Stimulated activated CD8-positive, alpha-beta memory T cell treated with anti-CD3 and anti-CD28 coated beads, Interleukin-12 subunit alpha, Interleukin-12 subunit beta, amount 100 ng/mL, for 4 hours (primary cell): Measurements from ENCODE around the gene AUTS2.

Experiments
- DNase-seq: peaks from one replicate; pipeline ENCODE4 v3.0.0-alpha.2; 2020; ENCODE audit warnings: low read depth

The AUTS2 gene

GRCh38 chr7:69992938-69993337, 394.7 kb downstream of the AUTS2 start:
- DNase-seq, result no peak

DNA sequence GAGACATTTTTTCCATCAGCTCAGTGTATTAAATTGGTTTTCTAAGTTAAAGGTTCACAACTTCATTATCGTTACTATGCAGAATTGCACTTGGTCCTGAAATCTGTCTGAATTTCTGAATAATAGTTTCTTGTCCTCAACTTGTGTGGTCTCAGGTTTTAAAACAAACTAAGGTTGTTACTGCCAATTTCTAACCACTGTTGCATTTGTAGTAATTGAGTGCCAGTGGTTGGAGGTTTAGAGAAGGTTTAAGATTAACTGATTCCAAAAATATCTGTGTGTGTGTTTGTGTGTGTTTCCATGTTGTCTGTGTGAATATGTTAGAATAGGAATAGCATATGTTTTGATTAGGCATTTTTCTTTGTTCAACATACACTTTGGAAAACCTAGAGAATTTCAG, 395.9 kb downstream of the AUTS2 start:
- DNase-seq, result no peak

GRCh38 chr7:69994886-69995542, 396.7 kb downstream of the AUTS2 start:
- no peak for DNase-seq

DNA sequence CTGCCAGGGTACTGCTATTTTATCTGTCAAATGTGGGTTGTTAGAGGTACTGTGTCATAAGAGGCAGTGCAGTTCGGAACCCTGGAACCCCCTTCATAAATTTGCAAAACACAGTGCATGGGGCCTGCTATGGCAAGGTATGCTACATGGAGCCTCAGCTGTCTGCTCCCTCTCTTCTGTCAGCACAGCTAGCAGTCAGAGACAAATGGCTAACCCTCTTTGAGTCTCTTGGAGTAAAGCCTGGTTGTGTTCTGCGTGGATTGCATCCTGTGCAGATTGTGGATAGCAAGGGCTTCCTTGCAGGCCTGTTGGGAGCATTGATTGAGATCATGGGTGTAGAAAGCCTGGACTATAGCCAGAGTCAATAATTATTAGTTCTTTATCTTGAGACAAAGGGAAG, 397.8 kb downstream of the AUTS2 start:
- DNase-seq, result no peak

DNA sequence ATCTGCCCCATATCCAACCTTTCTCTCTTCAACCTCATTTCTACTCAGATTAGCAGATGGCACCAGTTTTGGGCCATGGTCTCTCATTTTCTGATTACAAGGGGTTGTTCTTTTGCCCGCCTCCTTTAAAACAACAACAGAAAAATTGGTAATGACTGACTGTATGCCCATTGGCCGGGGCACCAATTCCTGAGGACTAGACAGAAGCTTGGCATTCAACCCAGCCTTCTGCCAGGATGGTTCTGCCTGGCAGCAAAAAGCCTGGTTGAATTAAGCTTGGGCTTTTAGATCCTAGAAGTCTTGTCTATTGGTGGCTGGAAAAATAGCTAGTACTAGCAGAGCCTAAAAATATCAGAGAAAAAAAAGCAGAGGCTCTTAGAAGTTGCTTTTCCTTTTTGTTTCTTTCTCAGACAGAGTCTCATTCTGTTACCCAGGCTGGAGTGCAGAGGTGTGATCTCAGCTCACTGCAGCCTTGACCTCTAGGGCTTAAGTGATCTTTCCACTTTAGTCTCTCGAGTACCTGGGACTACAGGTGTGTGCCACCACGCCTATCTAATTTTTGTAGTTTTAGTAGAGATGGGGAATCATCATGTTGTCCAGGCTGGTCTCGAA, 402.6 kb downstream of the AUTS2 start:
- DNase-seq, result no peak

- DNase-seq, result no peak
Observed at GRCh38 chr7:70005480-70005879, 407.2 kb downstream of the AUTS2 start.

- no peak for DNase-seq
Observed at GRCh38 chr7:70005891-70006260, 407.6 kb downstream of the AUTS2 start.

GRCh38 chr7:70006261-70006920, 408.1 kb downstream of the AUTS2 start:
- DNase-seq, result no peak

DNA sequence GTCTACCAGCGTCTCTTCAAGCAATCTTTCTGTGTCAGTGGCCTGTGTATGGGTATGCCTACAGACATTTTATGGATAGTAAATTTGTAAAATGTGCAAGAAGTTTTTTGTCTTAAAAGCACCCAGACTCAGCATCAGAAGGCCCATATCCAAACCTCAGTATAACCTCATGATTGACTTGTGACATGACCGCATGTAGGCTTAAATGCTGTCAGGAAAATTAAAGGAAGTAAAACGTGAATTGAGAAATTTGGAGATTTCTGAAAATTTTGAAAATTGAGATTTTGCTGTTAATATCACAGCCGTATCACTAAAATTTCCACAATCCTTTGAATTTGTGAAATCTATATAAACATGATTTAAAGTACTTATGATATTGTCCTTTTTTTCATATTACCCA, 410.2 kb downstream of the AUTS2 start:
- DNase-seq, result no peak

DNA sequence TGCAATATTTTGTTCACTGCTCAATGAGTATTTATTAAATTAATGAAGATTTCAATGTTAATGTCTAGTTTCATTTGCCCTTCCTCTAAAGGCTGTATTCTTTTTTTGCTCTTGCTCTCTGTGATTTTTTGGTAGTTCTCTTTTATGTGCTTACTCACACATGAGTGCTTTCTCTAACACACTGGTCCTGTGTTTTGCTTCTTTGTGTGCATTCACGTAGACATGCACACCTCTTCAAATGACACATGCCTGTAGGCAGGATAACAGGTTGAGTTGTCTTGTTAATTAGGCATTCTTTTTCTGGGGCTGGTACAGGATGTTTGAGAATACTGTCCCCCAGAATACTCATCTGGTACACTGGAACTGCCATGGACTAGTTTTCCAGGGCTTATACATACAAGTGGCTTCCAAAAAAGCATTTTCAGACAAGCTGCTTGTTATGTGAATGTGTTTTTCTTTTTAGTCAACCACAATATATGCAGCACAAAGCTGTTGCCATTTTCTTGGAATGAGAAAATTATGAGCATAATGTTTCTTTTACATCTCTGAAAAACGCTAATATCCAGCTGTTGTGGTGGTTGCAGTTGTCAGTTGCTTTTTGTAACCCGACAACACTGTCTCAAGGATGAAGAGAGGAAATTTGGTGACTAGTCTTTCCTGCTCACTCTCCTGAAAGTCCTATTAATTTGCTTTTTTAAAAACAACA, 416.4 kb downstream of the AUTS2 start:
- no peak for DNase-seq

GRCh38 chr7:70015353-70015752, 417.1 kb downstream of the AUTS2 start:
- DNase-seq, result no peak

DNA sequence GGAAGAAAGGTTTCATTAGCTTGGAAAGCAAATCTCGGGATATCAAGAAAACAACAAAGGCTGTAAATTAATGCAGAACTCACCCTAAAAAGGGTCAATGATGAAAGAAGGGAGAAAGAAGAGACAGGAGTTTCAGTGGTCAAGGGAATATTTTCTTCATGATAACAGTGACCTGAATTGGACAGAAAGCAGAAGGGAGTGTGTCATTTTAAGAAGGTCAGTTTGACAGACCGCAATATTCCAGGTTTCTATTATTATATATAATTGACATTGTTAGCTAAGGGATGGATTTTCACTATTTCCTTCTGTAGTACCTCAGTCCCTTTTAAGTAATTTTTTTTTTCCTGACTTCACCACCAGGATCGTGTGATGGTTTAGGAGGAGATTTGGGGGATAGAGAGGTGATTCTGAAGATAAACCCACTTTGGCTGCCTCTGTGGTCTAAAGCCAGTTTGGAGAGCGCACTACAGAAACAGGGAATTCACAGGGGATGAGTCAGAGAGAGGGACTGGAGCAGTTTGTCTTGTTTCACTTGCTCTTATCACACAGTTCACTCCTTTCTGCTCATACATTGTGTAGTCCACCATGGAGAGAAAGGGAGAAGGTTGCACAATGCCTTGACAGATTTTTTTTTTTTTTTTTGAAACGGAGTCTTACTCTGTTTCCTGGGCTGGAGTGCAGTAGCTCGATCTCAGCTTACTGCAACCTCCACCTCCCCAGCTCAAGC, 417.9 kb downstream of the AUTS2 start:
- DNase-seq, result no peak

GRCh38 chr7:70017357-70017756, 419.1 kb downstream of the AUTS2 start:
- DNase-seq, result no peak

- DNase-seq, result no peak
Observed at GRCh38 chr7:70018700-70019099, 420.4 kb downstream of the AUTS2 start.

GRCh38 chr7:70027867-70028266, 429.6 kb downstream of the AUTS2 start:
- DNase-seq, result no peak

- no peak for DNase-seq
Observed at GRCh38 chr7:70028620-70029019, 430.3 kb downstream of the AUTS2 start.

DNA sequence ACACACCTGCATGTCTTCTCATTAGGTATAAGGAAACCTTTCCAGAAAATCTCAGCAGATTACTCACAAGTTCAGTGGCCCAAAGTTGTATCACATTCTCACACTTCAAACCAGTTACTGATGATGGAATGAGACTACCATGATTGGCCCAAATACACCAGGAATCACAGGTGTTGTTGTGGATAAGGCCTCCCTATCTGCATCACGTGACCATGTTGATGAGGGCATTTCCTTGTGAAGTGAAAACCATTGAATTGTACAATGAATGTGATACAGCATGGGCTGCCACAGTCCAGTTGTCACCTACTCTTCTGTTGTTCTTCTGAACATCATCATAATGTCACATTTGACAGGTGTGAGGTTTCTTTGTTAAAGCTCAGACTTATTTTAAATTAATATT, 431.7 kb downstream of the AUTS2 start:
- no peak for DNase-seq

- DNase-seq, result no peak
Observed at GRCh38 chr7:70030745-70031144, 432.5 kb downstream of the AUTS2 start.

- DNase-seq, result no peak
Observed at GRCh38 chr7:70031245-70031644, 433.0 kb downstream of the AUTS2 start.

DNA sequence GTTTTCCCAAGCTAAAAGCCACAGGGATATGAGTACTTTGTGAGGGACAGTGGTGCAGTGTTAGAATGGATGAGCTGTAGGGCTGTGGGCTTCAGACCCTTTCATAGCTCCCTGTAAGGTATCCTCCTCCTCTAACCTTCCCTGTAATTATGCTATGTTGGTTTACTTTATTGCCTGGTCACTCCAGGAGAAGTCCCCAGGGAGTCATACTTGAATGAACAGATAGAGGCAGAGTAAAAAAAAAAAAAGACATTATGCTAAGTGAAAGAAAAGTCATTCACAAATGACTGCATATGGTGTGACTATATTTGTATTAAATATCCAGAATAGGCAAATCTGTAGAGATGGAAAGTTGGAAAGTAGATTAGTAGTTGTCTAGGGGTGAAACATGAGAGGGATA, 434.4 kb downstream of the AUTS2 start:
- no peak for DNase-seq

- no peak for DNase-seq
Observed at GRCh38 chr7:70033226-70033625, 435.0 kb downstream of the AUTS2 start.

GRCh38 chr7:70034999-70035398, 436.7 kb downstream of the AUTS2 start:
- no peak for DNase-seq
